IMR-90 (cell line): ENCODE data around the gene SRPK2.

ENCODE experiments used
- CEBPB ChIP-seq: IDR thresholded peaks from 2 replicates; pipeline ENCODE4 v1.6.1; 2012; ENCODE audit warnings: low read depth, low read length, improper control_type of control experiment
- CTCF ChIP-seq: conservative IDR thresholded peaks from 2 replicates; pipeline ENCODE4 v1.5.1; 2012; ENCODE audit warnings: mild to moderate bottlenecking, low read depth, low read length, improper control_type of control experiment

DNA sequence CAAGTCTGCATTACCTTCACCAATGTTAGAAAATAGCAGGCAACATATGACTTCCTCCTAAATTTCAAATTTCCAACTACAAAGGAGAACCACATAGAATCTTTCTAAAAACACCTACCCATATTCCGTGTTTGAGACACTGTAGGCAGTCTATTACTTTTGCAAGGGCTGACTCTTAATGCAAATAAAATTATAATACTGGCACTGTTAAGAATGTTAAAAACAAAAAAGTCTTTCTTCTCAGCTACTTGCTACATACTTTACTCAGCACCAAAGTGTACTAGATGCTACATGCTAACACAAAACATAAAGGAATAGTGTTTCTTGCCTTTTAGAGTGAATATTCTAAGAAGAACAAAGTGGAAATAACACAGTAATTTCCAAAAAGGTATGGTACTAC, 65.4 kb downstream of the SRPK2 start:
- TF ChIP-seq CTCF (no peak), CEBPB (no peak)
